Left lobe of liver (tissue), 2 donors: ENCODE data around the gene TM4SF4. TPM values are rescaled to one million over a fixed set of nuclear protein-coding genes. Genes with fewer than 3 reads are reported as not detected.

Experiments
- ATAC-seq: fragments of 200-7000 bp; cut with Tn5 transposase; one replicate; pipeline ENCODE4 v1.9.1; 2020; ENCODE audit warnings: mild to moderate bottlenecking, moderate library complexity
- DNase-seq: peaks from one replicate; pipeline ENCODE4 v3.0.0-alpha.2; 2020; ENCODE audit warnings: low spot score
- total RNA-seq: library from RNA; stranded (reverse); gene quantifications from one replicate; pipeline ENCODE4 v1.2.1, GENCODE V29; 2021
- donor health status: DM: no; HTN: no; CAD: no; lungs with moderate emphysema.
- donor health status: DM: no; HTN: yes; CAD: no.

The TM4SF4 gene
- total RNA-seq, 1 donor from 2014 or later, result 220 TPM

- ATAC-seq, result no peak
- DNase-seq, result no peak
These were observed 35.0 kb downstream of the TM4SF4 start for GRCh38 chr3:149509526-149509925.

DNA sequence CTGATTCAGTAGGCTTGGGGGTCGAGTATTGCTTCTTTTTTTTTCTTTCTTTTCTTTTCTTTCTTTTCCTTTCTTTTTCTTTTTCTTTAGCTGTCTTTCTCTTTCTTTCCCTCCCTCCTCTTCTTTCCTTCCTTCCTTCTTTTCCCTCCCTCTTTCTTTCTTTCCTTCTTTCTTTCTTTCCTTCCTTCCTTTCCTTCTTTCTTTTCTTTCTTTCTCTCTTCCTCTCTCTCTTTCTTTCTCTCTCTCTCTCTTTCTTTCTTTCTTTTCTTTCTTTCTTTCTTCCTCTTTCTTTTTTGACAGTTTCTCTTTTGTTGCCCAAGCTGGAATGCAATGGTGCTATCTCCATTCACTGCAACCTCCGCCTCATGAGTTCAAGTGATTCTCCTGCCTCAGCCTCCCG is 36.0 kb downstream of the TM4SF4 start:
- no peak for DNase-seq
- ATAC-seq, result no peak

DNA sequence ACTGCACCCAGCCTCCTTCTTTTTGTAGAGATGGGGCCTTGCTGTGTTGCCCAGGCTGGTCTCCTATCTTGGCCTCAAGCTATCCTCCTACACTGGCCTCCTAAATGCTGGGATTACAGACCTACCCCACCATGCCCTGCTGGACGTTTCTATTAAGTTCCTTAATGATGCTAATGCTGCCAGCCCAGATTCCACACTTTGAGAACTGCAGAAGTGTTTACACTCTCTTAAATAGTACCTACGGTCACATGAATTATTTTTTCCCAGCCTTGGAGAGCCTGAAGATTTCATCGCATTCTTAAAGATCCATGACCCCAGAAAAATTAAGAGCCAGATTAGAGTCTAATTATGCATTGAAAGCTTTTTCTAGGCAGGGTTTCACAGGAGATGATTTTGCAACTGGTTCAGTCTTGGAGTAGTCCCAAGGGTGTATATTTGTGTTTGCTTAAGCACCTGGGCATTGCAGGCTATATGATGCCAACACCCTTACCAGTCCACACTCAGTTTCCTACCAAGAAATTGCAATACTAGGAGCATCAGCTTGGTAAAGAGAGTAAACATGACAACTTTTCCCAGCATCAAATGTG is 36.6 kb downstream of the TM4SF4 start:
- DNase-seq (no peak), ATAC-seq (no peak)

DNA sequence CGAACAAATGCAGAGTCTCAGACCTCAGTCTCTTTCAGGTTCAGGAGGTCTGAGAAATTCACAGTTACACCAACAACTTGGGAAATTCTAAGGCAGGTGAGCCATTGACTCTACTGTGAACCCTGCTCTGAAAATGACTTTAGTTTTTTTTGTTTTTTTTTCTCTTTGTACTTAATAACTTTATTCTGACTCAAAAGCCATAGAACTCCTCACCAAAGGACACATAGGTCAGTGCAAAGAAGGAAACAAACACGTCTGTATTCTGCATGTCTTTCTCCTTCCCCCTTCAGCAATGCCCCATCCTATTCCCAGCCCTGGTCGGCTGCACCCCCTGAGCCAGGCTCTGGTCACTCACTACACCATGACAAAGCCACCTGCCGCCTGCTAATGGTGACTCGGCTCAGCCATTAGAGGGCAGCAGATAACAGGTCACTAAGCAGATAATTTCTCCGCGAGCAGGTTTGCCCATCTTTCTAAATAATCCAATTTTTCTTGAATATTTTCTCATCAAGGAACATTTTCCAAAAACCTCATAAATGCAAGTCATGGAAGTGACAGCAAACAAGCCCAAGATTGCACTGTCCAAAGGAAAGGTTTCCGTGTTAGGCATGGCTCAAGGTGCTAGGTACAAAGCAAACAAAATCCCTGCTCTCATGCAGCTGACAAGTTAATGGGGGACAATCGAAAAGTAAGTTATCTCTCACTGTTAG is 37.7 kb downstream of the TM4SF4 start:
- DNase-seq (peak; percentile 64), ATAC-seq (peak; percentile 95)

DNA sequence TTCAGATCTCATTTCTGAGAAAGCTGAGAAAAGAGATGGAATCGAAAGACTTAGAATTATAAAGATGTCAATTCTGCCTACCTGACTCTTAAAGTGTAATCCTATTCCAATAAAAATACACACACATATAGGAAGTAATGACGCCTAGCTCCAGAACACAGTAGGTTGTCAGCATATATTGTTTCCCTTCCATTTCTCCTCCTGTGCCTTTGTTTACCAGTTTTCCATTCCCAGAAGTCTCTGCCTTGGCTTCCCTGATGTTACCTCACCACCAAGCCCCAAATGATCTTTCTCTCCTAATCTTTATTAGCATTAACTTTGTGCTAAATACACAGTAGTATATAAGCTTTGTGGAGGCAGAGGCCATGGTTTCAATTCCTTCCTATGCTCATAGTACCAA is 40.0 kb downstream of the TM4SF4 start:
- DNase-seq, result no peak
- no peak for ATAC-seq

DNA sequence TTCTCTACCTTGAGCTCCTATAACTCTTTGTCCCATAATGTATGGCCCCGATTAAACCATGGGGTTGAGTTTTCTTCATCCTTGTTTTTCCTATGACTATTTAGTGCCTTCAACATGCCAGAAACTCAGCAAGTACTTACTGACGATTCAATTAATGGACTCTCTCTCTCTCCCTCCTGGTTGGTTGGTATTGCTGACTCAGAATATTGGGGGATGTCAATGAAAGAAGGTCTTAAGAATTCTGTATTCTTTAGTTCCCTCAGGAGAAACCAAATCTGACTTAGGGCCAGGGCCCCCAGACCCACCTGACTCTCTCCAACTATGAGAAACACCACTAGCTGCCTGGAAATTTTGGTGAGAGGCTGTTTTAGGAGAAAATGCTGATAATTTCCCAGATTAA is 40.8 kb downstream of the TM4SF4 start:
- DNase-seq (no peak), ATAC-seq (no peak)

DNA sequence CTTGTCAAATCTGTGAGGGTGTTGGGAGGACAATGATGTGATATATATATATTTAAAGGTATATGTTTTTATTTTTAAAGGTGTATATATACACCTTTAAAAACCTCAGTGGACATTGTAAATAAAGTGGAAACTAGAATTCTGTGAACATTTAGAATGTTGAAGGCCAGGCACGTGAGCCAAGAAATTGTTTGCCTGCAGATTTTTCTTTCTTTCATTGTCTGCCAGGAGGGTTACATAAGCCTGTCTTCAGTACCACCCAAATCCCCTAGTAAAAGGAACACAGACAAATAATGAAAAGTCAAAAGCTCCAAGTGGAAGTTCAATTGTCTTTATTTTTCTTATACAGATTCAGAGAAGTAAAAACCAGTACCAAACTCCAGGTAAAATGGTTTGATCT is 42.4 kb downstream of the TM4SF4 start:
- ATAC-seq (peak; percentile 55), DNase-seq (no peak)

DNA sequence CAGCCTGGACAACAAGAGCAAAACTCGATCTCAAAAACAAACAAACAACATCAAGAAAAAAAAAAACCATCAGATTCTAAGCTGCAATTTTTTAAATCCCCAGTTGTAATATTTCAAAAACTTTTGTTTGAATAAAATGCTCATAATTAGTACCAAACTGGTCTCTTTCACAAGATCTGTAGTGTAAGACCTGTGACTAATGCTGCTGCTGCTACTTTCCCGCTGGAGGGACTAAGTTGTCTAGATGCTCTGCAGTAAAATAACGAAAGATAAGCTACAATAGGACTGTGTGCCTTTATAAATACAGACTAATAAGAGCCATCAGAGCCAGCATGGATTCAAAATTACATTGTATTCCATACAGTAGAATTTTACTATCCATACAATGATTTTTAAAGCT is 45.4 kb downstream of the TM4SF4 start:
- no peak for ATAC-seq
- no peak for DNase-seq

DNA sequence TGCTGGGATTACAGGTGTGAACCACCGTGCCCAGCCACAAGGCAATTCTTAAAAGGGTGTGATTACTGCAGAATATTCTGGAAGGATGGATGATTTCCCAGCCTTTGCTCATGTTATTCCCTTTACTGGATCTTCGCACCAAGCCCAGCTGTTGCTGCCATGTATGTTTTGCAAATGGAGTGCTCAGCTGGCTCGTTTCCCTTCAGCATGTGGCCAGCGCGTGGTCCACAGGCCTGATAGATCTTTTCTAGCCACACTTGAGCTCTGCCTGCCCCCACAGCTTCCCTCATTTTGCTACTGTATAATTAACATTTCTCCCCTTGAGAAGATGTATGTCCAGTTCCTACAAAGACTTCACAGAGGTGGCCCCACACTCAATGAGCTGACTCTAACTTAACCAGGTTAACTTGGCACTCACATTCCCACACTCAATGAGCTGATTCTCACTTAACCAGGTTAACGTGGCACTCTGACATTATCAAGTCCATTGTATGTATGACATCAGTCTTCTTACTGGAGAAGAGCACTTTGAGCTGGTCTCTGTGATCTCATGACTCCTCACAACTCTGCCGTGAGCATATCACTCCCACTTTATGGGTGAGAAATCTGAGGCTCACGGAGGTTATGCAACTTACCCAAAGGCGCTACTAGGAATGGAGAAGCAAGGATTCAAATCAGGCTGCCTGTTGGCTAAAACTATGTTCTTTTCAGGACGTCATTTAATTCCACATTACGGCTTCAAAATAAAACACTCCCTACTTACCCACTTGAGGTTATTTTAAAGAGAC is 49.2 kb downstream of the TM4SF4 start:
- no peak for DNase-seq
- no peak for ATAC-seq

GRCh38 chr3:149527531-149528339 is 53.2 kb downstream of the TM4SF4 start:
- ATAC-seq (peak; percentile 74), DNase-seq (no peak)

GRCh38 chr3:149528340-149528650 is 53.8 kb downstream of the TM4SF4 start:
- ATAC-seq, result peak; percentile 44
- DNase-seq, result no peak

DNA sequence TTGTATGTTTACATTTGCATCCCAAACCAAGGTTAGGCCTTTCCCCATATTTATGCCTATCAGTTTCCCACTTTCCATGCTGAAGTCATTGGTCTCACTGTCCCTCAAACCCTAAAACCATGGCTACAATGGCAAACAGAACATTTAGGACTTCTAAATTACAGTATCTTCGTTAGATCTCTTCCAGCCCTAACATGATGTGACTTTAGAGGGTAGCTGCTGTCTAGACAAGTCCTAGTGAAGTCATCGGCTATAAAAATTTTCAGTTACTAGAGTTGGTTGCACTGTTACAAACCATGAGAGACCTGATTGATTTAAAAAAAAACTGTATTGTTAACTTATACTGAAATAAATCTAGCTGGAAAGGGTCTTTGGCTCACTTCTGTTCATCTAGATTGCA is 54.6 kb downstream of the TM4SF4 start:
- ATAC-seq (no peak), DNase-seq (no peak)

DNA sequence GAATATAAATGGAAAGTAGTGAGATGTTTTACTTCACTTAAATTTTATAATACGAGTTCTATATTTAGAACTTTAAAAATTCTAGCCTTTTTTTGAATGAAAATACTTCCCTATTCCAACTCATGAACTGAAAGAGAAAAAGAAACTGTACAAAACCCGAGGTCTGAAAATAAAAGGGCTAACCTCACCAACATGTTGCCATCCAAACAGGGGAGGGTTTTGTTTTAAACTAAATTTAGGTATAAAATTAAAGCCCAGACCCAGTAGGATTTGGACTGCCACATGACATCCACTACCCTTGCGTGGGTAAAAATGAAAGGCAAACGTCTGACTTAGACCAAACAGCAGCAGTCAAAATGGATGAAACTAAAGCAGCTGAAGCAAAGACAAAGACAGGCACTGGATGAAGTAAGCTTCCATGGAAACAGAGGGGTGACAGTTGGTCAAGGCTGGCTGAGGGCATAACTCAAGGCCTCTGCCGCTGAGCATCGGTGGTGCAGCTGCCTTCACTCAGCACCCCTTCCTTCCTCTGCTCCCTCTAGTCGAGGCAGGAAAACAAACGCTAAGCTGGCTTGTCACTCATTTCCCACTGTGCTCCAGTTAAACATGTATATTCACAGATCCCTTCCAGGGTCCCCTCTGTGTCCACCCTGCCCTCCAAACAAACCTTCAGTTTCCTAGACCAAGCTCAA is 58.1 kb downstream of the TM4SF4 start:
- DNase-seq (no peak), ATAC-seq (no peak)

GRCh38 chr3:149534082-149534481 is 59.6 kb downstream of the TM4SF4 start:
- DNase-seq, result no peak
- ATAC-seq, result no peak

DNA sequence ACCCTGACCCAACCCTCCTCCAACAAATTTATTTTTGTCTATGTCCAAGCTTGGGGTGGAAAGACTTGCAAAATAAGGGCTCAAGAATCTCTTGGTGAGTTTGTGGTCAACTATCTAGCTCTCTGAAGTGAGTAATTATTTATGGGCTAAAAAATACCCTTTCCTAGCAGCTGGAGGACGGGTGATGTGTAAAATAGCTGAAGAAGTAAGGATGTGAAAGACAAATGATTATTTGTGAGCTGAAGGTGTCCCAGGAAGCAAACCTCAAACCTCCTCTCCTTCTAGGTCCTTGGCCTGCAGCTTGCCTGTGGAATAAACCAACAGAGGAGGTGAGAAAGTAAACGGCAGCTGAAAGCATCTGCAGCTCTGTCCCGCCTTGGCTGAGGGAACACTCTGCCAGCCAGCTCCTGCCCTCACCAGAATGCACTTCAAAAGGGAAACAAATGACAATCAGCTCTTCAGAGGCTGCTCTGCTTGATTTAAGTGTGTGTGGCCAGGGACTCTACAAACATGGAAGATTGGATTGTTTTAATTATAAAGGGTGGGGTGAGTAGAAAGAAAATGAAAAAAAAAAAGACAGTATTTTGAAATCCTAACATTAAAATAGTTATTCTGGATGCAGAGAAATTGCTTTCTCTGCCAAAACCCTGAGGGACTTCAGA is 60.3 kb downstream of the TM4SF4 start:
- DNase-seq (no peak), ATAC-seq (no peak)

DNA sequence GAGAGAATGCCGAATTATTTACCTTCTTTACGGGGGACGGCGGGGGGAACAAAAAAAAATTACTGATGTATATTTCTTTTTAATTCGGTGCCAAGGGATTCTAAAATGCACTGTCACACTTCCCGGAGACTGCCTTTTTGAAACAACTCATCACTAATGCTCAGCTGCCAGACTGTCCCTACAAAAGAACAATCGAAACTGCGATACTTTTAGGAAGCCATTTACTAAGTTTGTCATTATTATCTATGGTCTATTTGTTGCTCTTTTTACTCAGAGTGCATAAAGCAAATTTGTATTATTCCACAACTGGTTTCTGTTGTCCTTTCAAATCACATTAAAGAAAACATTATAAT is 60.8 kb downstream of the TM4SF4 start:
- no peak for DNase-seq
- ATAC-seq, result no peak

DNA sequence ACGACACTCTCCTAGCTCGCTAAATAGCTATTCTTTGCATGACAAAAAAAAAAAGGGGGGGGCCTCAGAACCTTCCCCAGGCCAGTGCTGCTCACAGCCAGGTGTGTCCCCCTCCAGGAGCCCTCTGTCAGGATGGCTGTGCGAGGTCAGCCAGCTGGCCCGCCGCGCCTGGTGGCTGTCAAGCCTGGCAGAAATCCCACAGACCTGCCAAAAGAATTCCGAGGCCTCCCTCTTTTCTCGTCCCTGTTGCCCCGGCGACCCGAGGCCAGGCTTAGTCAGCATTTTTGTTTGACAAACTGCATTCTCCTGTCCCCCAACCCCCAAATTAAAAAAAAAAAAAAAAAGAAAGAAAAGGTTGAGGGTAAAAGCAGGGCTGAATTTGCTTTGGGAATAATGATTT is 61.9 kb downstream of the TM4SF4 start:
- ATAC-seq (peak; percentile 96), DNase-seq (peak; percentile 92)

- ATAC-seq (no peak), DNase-seq (no peak)
These were observed 63.9 kb downstream of the TM4SF4 start for GRCh38 chr3:149538371-149538770.

DNA sequence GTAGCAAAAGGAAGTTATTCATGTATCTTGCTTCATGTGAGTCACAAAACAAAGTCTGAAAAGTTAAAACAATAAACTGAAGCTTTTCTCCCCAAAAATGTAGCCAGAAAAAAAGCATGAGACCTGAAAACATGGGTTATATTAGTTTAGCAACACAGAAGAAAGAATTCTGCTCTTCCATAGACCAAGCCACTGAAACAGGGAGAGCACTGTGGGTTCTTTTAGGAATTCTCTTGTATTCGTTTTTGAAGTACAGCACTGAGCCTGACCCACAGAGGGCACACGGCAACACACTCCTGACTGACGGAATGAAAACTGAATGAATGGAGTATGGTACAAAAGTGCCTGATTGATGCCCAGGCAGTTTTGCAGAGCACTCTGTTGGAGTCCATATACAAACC is 66.6 kb downstream of the TM4SF4 start:
- ATAC-seq (no peak), DNase-seq (no peak)
